Liver (tissue), 9 donors: ENCODE results near the gene PARK7. TPM values are rescaled to one million over a fixed set of nuclear protein-coding genes. Genes with fewer than 3 reads are reported as not detected.

Source experiments
- DNase-seq: peaks from one replicate; pipeline ENCODE4 v3.0.0-alpha.2; 2017; ENCODE audit warnings: low spot score
- H3K27ac ChIP-seq, 2 donors: one replicate each; pipeline ENCODE4 v1.7.0; 2013; ENCODE audit warnings: inconsistent platforms in 2 of 2, low read length in 2 of 2, control low read depth in 1 of 2, low read depth in 1 of 2, mild to moderate bottlenecking in 1 of 2
- H3K27me3 ChIP-seq, 4 donors: one replicate each; pipeline versions ENCODE4 v1.6.1 to v1.7.0; 2013; ENCODE audit warnings: low read length in 3 of 4, inconsistent platforms in 1 of 4, mild to moderate bottlenecking in 1 of 4, moderate library complexity in 1 of 4; ENCODE audit not compliant: control insufficient read depth in 4 of 4, insufficient read depth in 4 of 4
- H3K36me3 ChIP-seq, 4 donors: one replicate each; pipeline versions ENCODE4 v1.6.1 to v1.7.0; 2013; ENCODE audit warnings: low read length in 3 of 4, mild to moderate bottlenecking in 3 of 4, low read depth in 1 of 4, moderate library complexity in 1 of 4; ENCODE audit not compliant: control insufficient read depth in 4 of 4, insufficient read depth in 3 of 4
- H3K4me1 ChIP-seq, 4 donors: one replicate each; pipeline versions ENCODE4 v1.6.1 to v1.7.0; 2013; ENCODE audit warnings: low read length in 3 of 4, mild to moderate bottlenecking in 3 of 4, moderate library complexity in 1 of 4; ENCODE audit not compliant: control insufficient read depth in 4 of 4, insufficient read depth in 4 of 4
- H3K4me3 ChIP-seq, 3 donors: one replicate each; pipeline versions ENCODE4 v1.6.1 to v1.7.0; 2013; ENCODE audit warnings: low read length in 3 of 3, control low read depth in 1 of 3, low read depth in 1 of 3, mild to moderate bottlenecking in 1 of 3
- H3K9ac ChIP-seq, 2 donors: one replicate each; pipeline ENCODE4 v1.7.0; 2013; ENCODE audit warnings: low read length in 2 of 2, mild to moderate bottlenecking in 2 of 2, moderate library complexity in 2 of 2, control low read depth in 1 of 2, low read depth in 1 of 2
- H3K9me3 ChIP-seq, 4 donors: one replicate each; pipeline versions ENCODE4 v1.6.1 to v1.7.0; 2013; ENCODE audit warnings: low read length in 3 of 4; ENCODE audit not compliant: control insufficient read depth in 4 of 4
- EGR1 ChIP-seq, 2 donors: IDR thresholded peaks; 2 replicates each; pipeline ENCODE4 v1.6.1; 2016 to 2018; ENCODE audit warnings: antibody characterized with exemption in 2 of 2, low read depth in 2 of 2
- FOXA1 ChIP-seq: IDR thresholded peaks from 2 replicates; pipeline ENCODE4 v1.6.1; 2016; ENCODE audit warnings: antibody characterized with exemption
- FOXA2 ChIP-seq: IDR thresholded peaks from 2 replicates; pipeline ENCODE4 v1.6.1; 2016; ENCODE audit warnings: antibody characterized with exemption
- GABPA ChIP-seq, 2 donors: IDR thresholded peaks in 1 of 2; conservative IDR thresholded peaks in 1 of 2; 2 replicates each; pipeline ENCODE4 v1.6.1; 2016; ENCODE audit warnings: antibody characterized with exemption in 2 of 2, mild to moderate bottlenecking in 1 of 2, moderate library complexity in 1 of 2
- HNF4A ChIP-seq, 2 donors: conservative IDR thresholded peaks; 2 replicates each; pipeline ENCODE4 v1.6.1; 2016; ENCODE audit warnings: antibody characterized with exemption in 2 of 2, mild to moderate bottlenecking in 2 of 2
- HNF4G ChIP-seq: IDR thresholded peaks from 2 replicates; pipeline ENCODE4 v1.6.1; 2016; ENCODE audit warnings: antibody characterized with exemption
- JUND ChIP-seq, 2 donors: IDR thresholded peaks; 2 replicates each; pipeline ENCODE4 v1.6.1; 2016; ENCODE audit warnings: antibody characterized with exemption in 2 of 2
- NR2F2 ChIP-seq: IDR thresholded peaks from 2 replicates; pipeline ENCODE4 v1.6.1; 2016; ENCODE audit warnings: antibody characterized with exemption
- RAD21 ChIP-seq, 2 donors: IDR thresholded peaks; 2 replicates each; pipeline ENCODE4 v1.6.1; 2016; ENCODE audit warnings: antibody characterized with exemption in 2 of 2, mild to moderate bottlenecking in 2 of 2
- REST ChIP-seq: IDR thresholded peaks from 2 replicates; pipeline ENCODE4 v1.6.1; 2016; ENCODE audit warnings: antibody characterized with exemption, mild to moderate bottlenecking
- RXRA ChIP-seq, 2 donors: IDR thresholded peaks; 2 replicates each; pipeline ENCODE4 v1.6.1; 2017 to 2018; ENCODE audit warnings: antibody characterized with exemption in 2 of 2, mild to moderate bottlenecking in 1 of 2
- SP1 ChIP-seq: IDR thresholded peaks from 2 replicates; pipeline ENCODE4 v1.6.1; 2018; ENCODE audit warnings: antibody characterized with exemption, mild to moderate bottlenecking
- TAF1 ChIP-seq: conservative IDR thresholded peaks from 2 replicates; pipeline ENCODE4 v1.6.1; 2016; ENCODE audit warnings: antibody characterized with exemption, mild to moderate bottlenecking
- YY1 ChIP-seq: IDR thresholded peaks from 2 replicates; pipeline ENCODE4 v1.6.1; 2016; ENCODE audit warnings: antibody characterized with exemption, mild to moderate bottlenecking
- ZBTB33 ChIP-seq: IDR thresholded peaks from 2 replicates; pipeline ENCODE4 v1.6.1; 2016; ENCODE audit warnings: antibody characterized with exemption
- WGBS: extraction: QIAGEN DNeasy Blood & Tissue Kit; methylation state at CpG from one replicate; pipeline ENCODE4 v1.1.7; 2013; 5-methylcytosine and 5-hydroxymethylcytosine counted together
- polyA plus RNA-seq, 2 donors: library from polyadenylated mRNA; stranded (reverse) in 1 of 2; unstranded in 1 of 2; fragments of 200-250 nt in 1 of 2; fragments of >200 nt in 1 of 2; fragmentation: Nextera tagmentation in 1 of 2; extraction: Ambion mirVana in 1 of 2; gene quantifications; one replicate each; pipeline versions ENCODE4 v1.2.1 to v1.2.3, GENCODE V29; 2013 to 2015
- total RNA-seq, 2 donors: library from RNA; depleted of rRNA; stranded (reverse); fragments of >200 nt; gene quantifications; one replicate each; pipeline ENCODE4 v1.2.3, GENCODE V29; 2014
- TF ChIP-seq, protein P1 (sequence below): fragments of 150-350 bp; IDR thresholded peaks from 2 replicates; pipeline ENCODE4 v1.5.1; 2017; ENCODE audit warnings: improper control_type of control experiment, low read depth, low read length; ENCODE audit not compliant: missing input control
- TF ChIP-seq, protein P2 (sequence below): IDR thresholded peaks from 2 replicates; pipeline ENCODE4 v1.6.1; 2016; ENCODE audit warnings: antibody characterized with exemption
- donor health status: healthy.
- donor health status: healthy.
- donor health status: healthy.
- donor health status: healthy.
- donor health status: healthy.

PARK7 gene
- total and polyA plus RNA-seq, 4 donors = 107 to 297 (median 181) TPM

- Histone ChIP-seq H3K9me3 (no peaks in the 10 kb centered on the region), H3K9ac (no peak overlapping the region), H3K4me3 (no peak overlapping the region), H3K4me1 (peaks cover 0 to 8% (median 3%) of the 10 kb centered on the region in 4 donors), H3K36me3 (no peaks in the 10 kb centered on the region), H3K27ac (no peak overlapping the region), H3K27me3 (peaks cover 0 to 14% (median 1%) of the 10 kb centered on the region in 4 donors)
- no peak for DNase-seq
- 71% methylated on average over 9 of the region's 9 CpGs for WGBS
- TF ChIP-seq JUND (IDR thresholded peaks at IDR 0.05) (no peak), SP1 (no peak), HNF4G (no peak), FOXA1 (no peak), YY1 (no peak), RAD21 (IDR thresholded peaks at IDR 0.05) (no peak), EGR1 (IDR thresholded peaks at IDR 0.05; ENCODE audit: low read depth in 2 of 2) (no peak), ZBTB33 (no peak), HNF4A (conservative IDR thresholded peaks at IDR 0.05) (no peak), NR2F2 (no peak), TAF1 (no peak)
- TF ChIP-seq, protein P1, sequence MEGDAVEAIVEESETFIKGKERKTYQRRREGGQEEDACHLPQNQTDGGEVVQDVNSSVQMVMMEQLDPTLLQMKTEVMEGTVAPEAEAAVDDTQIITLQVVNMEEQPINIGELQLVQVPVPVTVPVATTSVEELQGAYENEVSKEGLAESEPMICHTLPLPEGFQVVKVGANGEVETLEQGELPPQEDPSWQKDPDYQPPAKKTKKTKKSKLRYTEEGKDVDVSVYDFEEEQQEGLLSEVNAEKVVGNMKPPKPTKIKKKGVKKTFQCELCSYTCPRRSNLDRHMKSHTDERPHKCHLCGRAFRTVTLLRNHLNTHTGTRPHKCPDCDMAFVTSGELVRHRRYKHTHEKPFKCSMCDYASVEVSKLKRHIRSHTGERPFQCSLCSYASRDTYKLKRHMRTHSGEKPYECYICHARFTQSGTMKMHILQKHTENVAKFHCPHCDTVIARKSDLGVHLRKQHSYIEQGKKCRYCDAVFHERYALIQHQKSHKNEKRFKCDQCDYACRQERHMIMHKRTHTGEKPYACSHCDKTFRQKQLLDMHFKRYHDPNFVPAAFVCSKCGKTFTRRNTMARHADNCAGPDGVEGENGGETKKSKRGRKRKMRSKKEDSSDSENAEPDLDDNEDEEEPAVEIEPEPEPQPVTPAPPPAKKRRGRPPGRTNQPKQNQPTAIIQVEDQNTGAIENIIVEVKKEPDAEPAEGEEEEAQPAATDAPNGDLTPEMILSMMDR = no peak
Observed at GRCh38 chr1:7941437-7941793, 20.1 kb upstream of the PARK7 start.

DNA sequence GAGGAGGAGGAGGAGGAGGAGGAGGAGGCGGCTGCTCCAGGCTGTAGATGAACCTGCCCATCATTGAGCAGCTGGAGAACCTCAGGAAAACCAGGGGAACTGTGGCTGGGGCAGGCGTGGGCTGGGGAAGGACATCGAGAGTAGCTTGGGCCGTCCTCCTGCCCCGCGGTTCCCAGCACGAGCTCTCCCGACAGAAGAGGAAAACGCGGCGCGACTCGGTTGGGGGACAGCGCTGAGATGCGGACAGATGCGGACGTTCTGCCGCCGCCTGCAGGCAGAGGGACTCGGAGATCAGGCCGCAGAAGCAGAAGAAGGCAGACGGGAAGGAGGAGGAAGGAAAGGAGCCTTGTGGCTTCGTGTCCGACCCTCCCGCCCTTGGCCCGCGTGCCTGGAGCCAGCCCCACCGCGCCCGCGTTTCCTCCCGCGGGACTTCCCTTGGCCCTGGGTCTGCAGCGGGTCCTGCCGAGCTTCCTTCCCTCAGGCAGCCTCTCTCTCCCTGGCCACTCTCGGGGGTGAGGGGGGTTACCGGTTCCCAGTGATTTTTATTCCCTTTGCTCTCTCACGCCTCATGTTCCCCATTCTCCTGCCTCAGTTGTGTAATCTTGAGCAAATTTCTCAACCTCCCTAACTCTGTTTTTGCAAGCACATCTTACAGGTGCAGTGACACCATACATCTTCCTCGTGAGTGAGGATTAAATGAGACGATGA, 19.1 kb upstream of the PARK7 start:
- Histone ChIP-seq H3K9me3 (no peaks in the 10 kb centered on the region), H3K36me3 (no peaks in the 10 kb centered on the region), H3K27ac (peak overlapping the region in 1 of 2 donors; percentile 35), H3K27me3 (peaks cover 0 to 8% (median under 1%) of the 10 kb centered on the region in 4 donors), H3K4me3 (no peak overlapping the region), H3K4me1 (peaks cover 0 to 8% (median 3%) of the 10 kb centered on the region in 4 donors), H3K9ac (no peak overlapping the region)
- WGBS = 10% methylated on average over 40 of the region's 40 CpGs
- peak; percentile 40 for DNase-seq
- no peak for TF ChIP-seq NR2F2
- TF ChIP-seq, protein P2, sequence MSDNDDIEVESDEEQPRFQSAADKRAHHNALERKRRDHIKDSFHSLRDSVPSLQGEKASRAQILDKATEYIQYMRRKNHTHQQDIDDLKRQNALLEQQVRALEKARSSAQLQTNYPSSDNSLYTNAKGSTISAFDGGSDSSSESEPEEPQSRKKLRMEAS = peak; percentile 67
- peak in 1 of 2 donors; percentile 13 for TF ChIP-seq RAD21 (IDR thresholded peaks at IDR 0.05)

DNA sequence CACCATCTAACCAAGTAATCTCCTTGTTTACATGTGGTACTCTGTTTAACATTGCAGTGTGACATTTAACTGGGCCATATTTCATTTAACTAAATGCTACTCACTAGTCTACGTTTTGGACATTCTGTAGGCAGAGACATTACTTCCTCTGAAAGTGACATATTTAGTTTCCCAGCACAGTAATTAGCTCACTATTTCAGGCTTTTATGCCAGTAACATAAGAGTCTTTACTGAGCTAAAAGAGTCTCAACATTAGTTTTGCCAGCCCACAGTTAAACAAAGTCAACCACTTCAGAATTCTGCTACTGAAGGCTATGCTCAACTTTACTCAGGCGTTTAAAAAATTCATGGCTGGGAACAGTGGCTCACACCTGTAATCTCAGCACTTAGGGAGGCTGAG, 18.3 kb upstream of the PARK7 start:
- H3K9me3 ChIP-seq = no peaks in the 10 kb centered on the region
- no peak overlapping the region for H3K27ac ChIP-seq
- H3K9ac ChIP-seq = no peak overlapping the region
- peaks cover 0 to 8% (median 3%) of the 10 kb centered on the region in 4 donors for H3K4me1 ChIP-seq
- no peak for TF ChIP-seq REST
- TF ChIP-seq NR2F2 = no peak
- no peak for TF ChIP-seq EGR1 (IDR thresholded peaks at IDR 0.05; ENCODE audit: low read depth in 2 of 2)
- no peak for TF ChIP-seq RAD21 (IDR thresholded peaks at IDR 0.05)
- TF ChIP-seq, protein P1 = no peak
- TF ChIP-seq GABPA (IDR thresholded peaks at IDR 0.05 in 1 of 2, conservative IDR thresholded peaks at IDR 0.05 in 1 of 2) = no peak
- no peak for TF ChIP-seq FOXA2
- no peak for TF ChIP-seq YY1
- no peak for TF ChIP-seq RXRA (IDR thresholded peaks at IDR 0.05)
- no peak for TF ChIP-seq HNF4A (conservative IDR thresholded peaks at IDR 0.05)
- no peak for TF ChIP-seq SP1
- TF ChIP-seq FOXA1 = no peak
- 60% methylated on average over 2 of the region's 2 CpGs for WGBS
- H3K4me3 ChIP-seq = no peak overlapping the region
- no peak for DNase-seq
- no peaks in the 10 kb centered on the region for H3K36me3 ChIP-seq
- peaks cover 0 to 5% (median 0%) of the 10 kb centered on the region in 4 donors for H3K27me3 ChIP-seq
